Type B pancreatic cell (in vitro differentiated cells): ENCODE measurements around the gene SLC2A9. TPM values are rescaled to one million over a fixed set of nuclear protein-coding genes. Genes with fewer than 3 reads are reported as not detected.

Experiments
- DNase-seq: peaks from one replicate; pipeline ENCODE4 v3.0.0; 2021; ENCODE audit warnings: mixed read lengths; ENCODE audit not compliant: unreplicated experiment; ENCODE audit errors: extremely low spot score
- H3K27ac Mint-ChIP-seq: 2 replicates; pipeline ENCODE4 v1.8.0; 2021; ENCODE audit warnings: mild to moderate bottlenecking, mixed read lengths
- H3K27me3 Mint-ChIP-seq: 2 replicates; pipeline ENCODE4 v1.8.0; 2021; ENCODE audit warnings: mixed read lengths
- H3K36me3 Mint-ChIP-seq: 2 replicates; pipeline ENCODE4 v1.8.0; 2021; ENCODE audit warnings: mixed read lengths
- H3K4me1 Mint-ChIP-seq: one replicate; pipeline ENCODE4 v1.8.0; 2021; ENCODE audit warnings: mixed read lengths; ENCODE audit not compliant: unreplicated experiment
- H3K4me3 Mint-ChIP-seq: 2 replicates; pipeline ENCODE4 v1.8.0; 2021; ENCODE audit warnings: mild to moderate bottlenecking, mixed read lengths
- H3K9me3 Mint-ChIP-seq: 2 replicates; pipeline ENCODE4 v1.8.0; 2021; ENCODE audit warnings: mixed read lengths
- CTCF ChIP-seq: fragments of 200-600 bp; sonication (generic); conservative IDR thresholded peaks from 2 replicates; pipeline ENCODE4 v1.5.0; 2021; ENCODE audit warnings: antibody characterized with exemption, mild to moderate bottlenecking
- total RNA-seq: library from RNA; stranded (reverse); gene quantifications from 2 replicates; pipeline ENCODE4 v1.2.1, GENCODE V29; 2021; ENCODE audit warnings: low replicate concordance

Gene SLC2A9
- total RNA-seq, 1 donor from 2014 or later = 2.5 TPM

GRCh38 chr4:9936129-9936644, 85.1 kb downstream of the SLC2A9 start:
- Mint-ChIP-seq H3K27me3 (peaks cover 28% of the 10 kb centered on the region), H3K4me3 (no peak overlapping the region), H3K36me3 (no peaks in the 10 kb centered on the region), H3K9me3 (no peaks in the 10 kb centered on the region), H3K27ac (no peak overlapping the region), H3K4me1 (peaks cover 5% of the 10 kb centered on the region)
- no peak for DNase-seq
- TF ChIP-seq CTCF = no peak

GRCh38 chr4:9933956-9934355, 87.3 kb downstream of the SLC2A9 start:
- TF ChIP-seq CTCF = no peak
- Mint-ChIP-seq H3K27ac (no peak overlapping the region), H3K9me3 (no peaks in the 10 kb centered on the region), H3K4me3 (no peak overlapping the region), H3K36me3 (no peaks in the 10 kb centered on the region), H3K4me1 (peaks cover 5% of the 10 kb centered on the region), H3K27me3 (peaks cover 40% of the 10 kb centered on the region)
- DNase-seq = no peak

GRCh38 chr4:9933184-9933583, 88.1 kb downstream of the SLC2A9 start:
- Mint-ChIP-seq H3K36me3 (no peaks in the 10 kb centered on the region), H3K4me1 (peaks cover 5% of the 10 kb centered on the region), H3K4me3 (no peak overlapping the region), H3K27me3 (peaks cover 42% of the 10 kb centered on the region), H3K9me3 (no peaks in the 10 kb centered on the region), H3K27ac (no peak overlapping the region)
- DNase-seq = no peak
- TF ChIP-seq CTCF = no peak

- H3K9me3 Mint-ChIP-seq = no peaks in the 10 kb centered on the region
- H3K27ac Mint-ChIP-seq = no peak overlapping the region
- H3K36me3 Mint-ChIP-seq = no peaks in the 10 kb centered on the region
- no peak for DNase-seq
- H3K4me3 Mint-ChIP-seq = no peak overlapping the region
- peaks cover 5% of the 10 kb centered on the region for H3K4me1 Mint-ChIP-seq
- TF ChIP-seq CTCF = no peak
- H3K27me3 Mint-ChIP-seq = peaks cover 46% of the 10 kb centered on the region
Measured at GRCh38 chr4:9932771-9933170, 88.5 kb downstream of the SLC2A9 start.

GRCh38 chr4:9931146-9931545, 90.2 kb downstream of the SLC2A9 start:
- no peak for TF ChIP-seq CTCF
- DNase-seq = no peak
- peaks cover 3% of the 10 kb centered on the region for H3K4me1 Mint-ChIP-seq
- H3K27me3 Mint-ChIP-seq = peaks cover 42% of the 10 kb centered on the region
- no peaks in the 10 kb centered on the region for H3K9me3 Mint-ChIP-seq
- no peak overlapping the region for H3K4me3 Mint-ChIP-seq
- no peaks in the 10 kb centered on the region for H3K36me3 Mint-ChIP-seq
- H3K27ac Mint-ChIP-seq = no peak overlapping the region

GRCh38 chr4:9929111-9929510, 92.2 kb downstream of the SLC2A9 start:
- peaks cover 42% of the 10 kb centered on the region for H3K27me3 Mint-ChIP-seq
- H3K36me3 Mint-ChIP-seq = no peaks in the 10 kb centered on the region
- H3K4me1 Mint-ChIP-seq = peaks cover 14% of the 10 kb centered on the region
- no peaks in the 10 kb centered on the region for H3K9me3 Mint-ChIP-seq
- DNase-seq = no peak
- H3K27ac Mint-ChIP-seq = no peak overlapping the region
- no peak for TF ChIP-seq CTCF
- no peak overlapping the region for H3K4me3 Mint-ChIP-seq
